Right lobe of liver (tissue), 6 donors: ENCODE measurements around the gene PLN. TPM values are rescaled to one million over a fixed set of nuclear protein-coding genes. Genes with fewer than 3 reads are reported as not detected.

Source experiments
- ATAC-seq, 4 donors: fragments of 200-7000 bp; cut with Tn5 transposase; one replicate each; pipeline ENCODE4 v1.9.1; 2020; ENCODE audit warnings: mild to moderate bottlenecking in 4 of 4, moderate library complexity in 4 of 4
- DNase-seq, 3 donors: peaks; one replicate each; pipeline ENCODE4 v3.0.0-alpha.2; 2020
- H3K27ac ChIP-seq, 3 donors: fragments of 200-600 bp; one replicate each; pipeline ENCODE4 v1.8.0; 2022
- H3K27me3 ChIP-seq, 2 donors: fragments of 200-600 bp; one replicate each; pipeline ENCODE4 v1.8.0; 2022
- H3K36me3 ChIP-seq, 4 donors: fragments of 200-600 bp; sonication (generic) in 1 of 4; one replicate each; pipeline versions ENCODE4 v1.5.1 to v1.8.0; 2017 to 2022; ENCODE audit warnings: control low read depth in 1 of 4
- H3K4me1 ChIP-seq, 4 donors: fragments of 200-600 bp; sonication (generic) in 1 of 4; one replicate each; pipeline versions ENCODE4 v1.5.1 to v1.8.0; 2017 to 2022; ENCODE audit warnings: control low read depth in 1 of 4
- H3K4me3 ChIP-seq, 3 donors: fragments of 200-600 bp; one replicate each; pipeline ENCODE4 v1.8.0; 2022
- H3K9me3 ChIP-seq, 4 donors: fragments of 200-600 bp; sonication (generic) in 1 of 4; one replicate each; pipeline versions ENCODE4 v1.5.1 to v1.8.0; 2017 to 2022; ENCODE audit warnings: control low read depth in 1 of 4
- CTCF ChIP-seq, 4 donors: fragments of 200-600 bp in 3 of 4; fragments of 450-650 bp in 1 of 4; IDR thresholded peaks; one replicate each; pipeline versions ENCODE4 v1.5.1 to v1.8.0; 2016 to 2022; ENCODE audit warnings: antibody characterized with exemption in 4 of 4, mild to moderate bottlenecking in 2 of 4
- POLR2A ChIP-seq: fragments of 450-650 bp; IDR thresholded peaks from one replicate; pipeline ENCODE4 v1.6.1; 2017; ENCODE audit warnings: antibody characterized with exemption, mild to moderate bottlenecking
- WGBS: methylation state at CpG from one replicate; pipeline ENCODE4 v1.1.6; 2018; ENCODE audit warnings: low coverage, low lambda C conversion rate; ENCODE audit not compliant: insufficient coverage; ENCODE audit errors: missing lambda C conversion rate; 5-methylcytosine and 5-hydroxymethylcytosine counted together
- intact Hi-C, 2 donors: fragments of 100-400 bp; cut with DNase I; formaldehyde crosslinking; loops; one replicate each; pipeline versions ENCODE4 v1.11.2 to v1.14.1; 2022
- total RNA-seq, 6 experiments: library from RNA; depleted of rRNA in 2 of 6; stranded (reverse); fragments of >200 nt in 2 of 6; fragmentation: NEBNext Ultra II Directional in 3 of 6; extraction: Animal tissue kit (Norgen Biotek cat#: 25700) in 3 of 6; gene quantifications; one replicate each; pipeline versions ENCODE4 v1.1.0 to v1.2.4, GENCODE V29; 2016 to 2023
- donor health status: DM: no; HTN: yes; CAD: no.
- donor health status: DM: no; HTN: no; CAD: no.
- donor health status: DM: no; HTN: no; CAD: no.
- donor health status: DM: no; HTN: yes; CAD: no.
- donor health status: DM: no; HTN: yes; CAD: no.

Gene PLN
- total RNA-seq, 6 experiments from 2014 or later = 0.12 to 0.25 (median 0.20) TPM; not detected in 2

- Histone ChIP-seq H3K9me3 (no peaks in the 10 kb centered on the region), H3K4me3 (no peak overlapping the region), H3K36me3 (no peaks in the 10 kb centered on the region), H3K27ac (no peak overlapping the region), H3K4me1 (no peaks in the 10 kb centered on the region), H3K27me3 (no peaks in the 10 kb centered on the region)
- intact Hi-C loops = no loop called here
- ATAC-seq (no peak), DNase-seq (no peak)
- TF ChIP-seq POLR2A = no peak
These were observed 517 bp downstream of the PLN start for GRCh38 chr6:118548613-118549012.

GRCh38 chr6:118551063-118552053 lies 3.3 kb downstream of the PLN start:
- no peaks in the 10 kb centered on the region for H3K4me1 ChIP-seq
- intact Hi-C loops = no loop called here
- DNase-seq (no peak), ATAC-seq (peak; percentile 91 to 96 (median 92))
- H3K27me3 ChIP-seq = no peaks in the 10 kb centered on the region
- 10% methylated on average over 3 of the region's 3 CpGs for WGBS
- TF ChIP-seq CTCF (IDR thresholded peaks at IDR 0.05) = peak; percentile 37 to 64 (median 55)
- no peak for TF ChIP-seq POLR2A
- no peak overlapping the region for H3K27ac ChIP-seq
- no peaks in the 10 kb centered on the region for H3K9me3 ChIP-seq
- H3K4me3 ChIP-seq = no peak overlapping the region
- no peaks in the 10 kb centered on the region for H3K36me3 ChIP-seq

GRCh38 chr6:118553132-118553531 lies 5.0 kb downstream of the PLN start:
- Histone ChIP-seq H3K27me3 (no peaks in the 10 kb centered on the region), H3K36me3 (no peaks in the 10 kb centered on the region), H3K27ac (no peak overlapping the region), H3K4me1 (no peaks in the 10 kb centered on the region), H3K9me3 (no peaks in the 10 kb centered on the region), H3K4me3 (no peak overlapping the region)
- 47% methylated on average over 1 of the region's 1 CpG for WGBS
- TF ChIP-seq CTCF (IDR thresholded peaks at IDR 0.05) (no peak), POLR2A (no peak)
- DNase-seq (no peak), ATAC-seq (no peak)
- intact Hi-C loops = no loop called here

- intact Hi-C loops = no loop called here
- 63% methylated on average over 1 of the region's 1 CpG for WGBS
- Histone ChIP-seq H3K27me3 (no peaks in the 10 kb centered on the region), H3K36me3 (no peaks in the 10 kb centered on the region), H3K27ac (no peak overlapping the region), H3K4me3 (no peak overlapping the region), H3K4me1 (no peaks in the 10 kb centered on the region), H3K9me3 (no peaks in the 10 kb centered on the region)
- DNase-seq (no peak), ATAC-seq (no peak)
- TF ChIP-seq POLR2A = no peak
- no peak for TF ChIP-seq CTCF (IDR thresholded peaks at IDR 0.05)
These were observed 6.6 kb downstream of the PLN start for GRCh38 chr6:118554698-118555097.

- no peak overlapping the region for H3K27ac ChIP-seq
These were observed 10.5 kb downstream of the PLN start for GRCh38 chr6:118558464-118559217.

More at GRCh38 chr6:118558464-118559217, 10.5 kb downstream of the PLN start:
- intact Hi-C loops = no loop called here
- peak in 1 of 4 donors; percentile 24 for ATAC-seq
- no peaks in the 10 kb centered on the region for H3K9me3 ChIP-seq
- TF ChIP-seq CTCF (IDR thresholded peaks at IDR 0.05) (no peak), POLR2A (no peak)
- no peaks in the 10 kb centered on the region for H3K4me1 ChIP-seq
- 52% methylated on average over 6 of the region's 6 CpGs for WGBS
- no peak for DNase-seq
- H3K36me3 ChIP-seq = no peaks in the 10 kb centered on the region
- no peak overlapping the region for H3K4me3 ChIP-seq
- no peaks in the 10 kb centered on the region for H3K27me3 ChIP-seq
